GM18517 (cell line): ENCODE measurements around the gene VOPP1.

Source experiments
- ATAC-seq: cut with Tn5 transposase; IDR thresholded peaks from one replicate; pipeline ENCODE4 v1.9.1; 2021; ENCODE audit warnings: mild to moderate bottlenecking, moderate library complexity; ENCODE audit not compliant: unreplicated experiment

The VOPP1 gene

DNA sequence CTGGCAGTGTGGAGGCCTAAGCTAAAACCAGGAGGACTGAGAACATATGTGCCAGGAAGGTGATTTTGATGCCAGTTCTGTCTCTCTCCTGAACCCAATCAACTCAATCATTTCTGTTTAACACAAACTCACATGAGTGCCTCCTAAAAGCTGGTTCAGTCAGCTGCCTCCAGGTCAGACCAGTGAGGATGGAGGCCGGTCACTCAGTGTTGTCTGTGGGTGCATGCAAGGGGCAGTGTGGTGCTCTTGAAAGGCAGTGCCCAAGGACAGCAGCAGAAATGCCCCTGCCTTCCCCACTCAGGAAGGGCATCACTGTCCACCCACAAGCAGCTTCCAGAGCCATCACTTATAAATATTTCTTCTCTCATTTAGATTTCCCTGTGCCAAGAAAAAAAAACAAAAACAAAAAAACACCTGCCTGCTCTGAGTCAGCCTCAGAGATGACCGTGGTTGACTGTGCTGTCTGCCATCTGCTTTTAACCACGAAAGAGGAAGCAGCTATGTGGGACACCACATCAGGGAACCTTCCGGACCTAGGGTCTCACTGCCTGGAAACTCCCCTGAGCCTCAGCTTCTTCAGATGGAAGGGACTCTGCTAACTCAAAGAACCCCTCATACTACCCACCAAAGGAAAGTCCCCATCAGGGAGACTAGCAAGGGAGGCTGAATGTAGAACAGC lies 39.1 kb downstream of the VOPP1 start:
- ATAC-seq: peak; percentile 59

- peak; percentile 26 for ATAC-seq
These were observed 40.0 kb downstream of the VOPP1 start for GRCh38 chr7:55532150-55532917.

GRCh38 chr7:55531536-55531935 lies 40.8 kb downstream of the VOPP1 start:
- ATAC-seq: no peak

- no peak for ATAC-seq
These were observed 45.0 kb downstream of the VOPP1 start for GRCh38 chr7:55527307-55527706.

GRCh38 chr7:55526770-55527169 lies 45.5 kb downstream of the VOPP1 start:
- ATAC-seq: no peak

GRCh38 chr7:55526329-55526728 lies 46.0 kb downstream of the VOPP1 start:
- ATAC-seq: no peak

DNA sequence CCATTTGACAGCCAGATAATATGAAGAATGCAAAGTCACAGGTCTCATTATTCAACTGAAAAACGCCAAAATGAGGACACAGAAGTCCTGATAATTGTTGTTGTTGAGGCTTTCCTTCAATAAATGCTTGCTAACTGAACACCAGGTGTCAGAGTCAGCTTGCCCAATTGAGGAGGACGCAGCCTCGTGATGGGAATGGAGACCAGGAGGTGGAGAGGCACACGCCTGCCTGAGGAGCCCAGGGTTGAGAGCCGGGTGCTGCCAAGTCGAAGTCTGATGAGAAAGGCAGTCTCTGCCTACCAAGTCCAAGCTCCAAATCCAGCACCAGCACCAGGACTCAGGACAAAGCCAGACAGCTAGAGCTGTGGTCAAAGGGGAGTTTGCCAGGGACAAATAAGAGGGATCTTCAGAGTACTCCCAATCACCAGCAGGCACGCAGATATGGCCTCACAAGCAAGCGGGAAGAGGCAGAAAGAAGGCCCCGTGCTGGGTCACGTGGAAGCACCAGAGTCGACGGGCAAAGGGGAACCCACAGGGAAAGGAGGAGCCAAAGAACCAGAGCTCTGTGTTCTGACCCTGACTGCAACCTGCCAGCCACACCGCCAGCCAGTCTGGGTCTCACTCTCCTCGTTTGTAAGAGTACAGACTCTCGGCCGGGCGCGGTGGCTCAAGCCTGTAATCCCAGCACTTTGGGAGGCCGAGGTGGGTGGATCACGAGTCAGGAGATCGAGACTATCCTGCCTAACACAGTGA lies 47.6 kb downstream of the VOPP1 start:
- no peak for ATAC-seq

- ATAC-seq: no peak
These were observed 48.9 kb downstream of the VOPP1 start for GRCh38 chr7:55523366-55523765.

DNA sequence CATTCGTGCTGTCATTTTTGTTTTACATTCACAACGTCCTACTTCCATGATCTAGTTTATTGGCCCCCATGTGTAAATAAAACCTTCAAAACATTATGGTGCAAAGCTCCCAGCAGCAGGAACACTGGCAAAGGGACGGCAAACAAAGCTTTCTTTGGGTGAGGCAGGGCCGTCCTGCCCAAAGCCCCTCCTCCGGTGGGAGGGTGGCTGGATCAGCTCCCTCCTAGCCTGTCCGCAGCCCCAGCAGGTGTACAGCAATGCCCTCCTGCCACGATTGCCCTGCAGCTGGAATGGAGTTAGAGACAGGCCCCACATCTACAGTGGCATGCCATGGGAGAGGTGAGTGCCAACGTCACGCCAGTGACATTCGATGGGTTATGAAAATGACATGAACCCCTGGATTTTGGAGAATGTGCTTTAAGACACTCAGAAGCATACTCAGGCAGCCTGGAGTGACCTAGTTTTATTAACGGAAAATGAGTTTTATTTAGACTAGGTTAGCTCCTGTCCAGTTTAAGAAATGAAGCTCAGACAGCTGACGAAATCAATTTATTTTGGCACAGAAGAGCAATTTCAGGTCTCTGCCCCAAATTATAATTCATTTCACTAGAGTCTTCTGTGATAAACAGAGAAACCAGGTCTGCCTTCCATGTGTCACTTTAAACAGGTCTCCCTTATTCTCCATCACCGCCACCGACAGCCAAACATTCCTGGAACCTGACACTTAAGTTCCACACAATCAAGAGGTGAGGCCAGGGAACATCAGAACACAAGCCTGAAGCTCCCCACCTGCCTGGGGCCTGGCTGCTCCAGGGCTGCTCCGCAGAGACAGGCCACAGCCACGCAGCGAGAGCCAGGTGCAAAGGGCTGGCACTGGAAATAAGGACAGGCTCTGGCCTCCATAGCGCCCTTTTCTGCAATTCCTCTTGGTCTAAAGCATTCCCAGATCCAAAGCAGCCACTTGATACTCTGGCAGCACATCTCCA lies 50.1 kb downstream of the VOPP1 start:
- ATAC-seq: no peak

DNA sequence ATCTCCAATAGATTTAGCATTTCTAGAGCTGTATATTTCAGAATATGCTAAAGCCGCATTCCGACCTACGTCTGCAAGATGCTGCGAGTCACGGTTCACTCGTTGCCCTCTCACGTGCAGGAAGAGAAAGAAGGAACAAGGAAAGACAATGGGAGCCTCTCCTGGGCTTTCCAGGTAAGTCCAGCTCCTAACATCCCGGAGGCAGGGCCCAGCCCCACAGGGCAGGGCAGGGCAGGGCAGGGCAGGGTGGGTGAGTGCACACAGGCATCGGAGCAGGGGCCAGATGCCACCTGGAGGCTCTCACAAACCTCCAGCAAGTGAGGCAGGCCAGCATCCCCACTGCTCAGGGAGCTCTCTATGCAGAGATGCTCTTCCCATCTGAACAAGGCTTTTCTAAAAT lies 50.8 kb downstream of the VOPP1 start:
- ATAC-seq: no peak

GRCh38 chr7:55520426-55521140 lies 51.7 kb downstream of the VOPP1 start:
- no peak for ATAC-seq

DNA sequence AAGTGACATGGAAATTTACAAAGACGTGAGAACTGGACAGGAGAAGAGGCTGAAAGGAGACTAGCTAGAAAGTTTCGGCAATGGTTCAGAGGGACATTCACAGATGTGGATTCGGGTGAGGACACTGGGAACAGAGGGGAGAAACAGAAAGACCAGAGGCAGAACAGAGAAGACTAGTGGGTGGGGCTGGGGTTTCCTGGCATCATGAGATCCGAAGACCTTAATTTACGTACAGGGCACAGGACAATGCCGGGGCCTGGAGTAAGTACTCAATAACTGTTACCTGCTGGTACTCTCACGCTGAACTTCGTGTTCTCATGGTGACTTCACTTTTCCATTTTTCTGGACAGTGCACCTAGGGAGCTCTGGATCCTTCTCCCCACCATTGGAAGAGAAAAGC lies 53.5 kb downstream of the VOPP1 start:
- ATAC-seq: no peak

GRCh38 chr7:55517936-55518689 lies 54.2 kb downstream of the VOPP1 start:
- ATAC-seq: no peak

- ATAC-seq: peak; percentile 84
These were observed 55.1 kb downstream of the VOPP1 start for GRCh38 chr7:55517191-55517633.

DNA sequence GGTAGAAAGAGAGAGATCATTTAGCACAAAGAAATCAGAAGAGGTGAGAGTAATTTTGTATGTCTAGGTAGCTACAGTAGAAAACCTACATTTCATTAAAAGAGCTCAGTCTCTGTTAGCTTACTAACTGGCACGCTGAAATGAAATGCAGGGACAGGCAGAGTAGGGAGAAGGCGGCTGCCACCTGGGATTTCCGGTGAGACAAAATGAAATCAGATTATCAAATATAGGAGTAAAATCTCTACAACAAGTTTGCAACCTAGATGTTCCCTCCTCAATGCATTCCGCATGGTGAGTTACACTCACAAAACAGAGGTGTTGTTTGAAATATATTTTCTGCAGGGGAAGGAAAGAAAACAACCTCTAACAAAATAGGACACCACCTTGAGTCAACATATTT lies 55.9 kb downstream of the VOPP1 start:
- no peak for ATAC-seq

DNA sequence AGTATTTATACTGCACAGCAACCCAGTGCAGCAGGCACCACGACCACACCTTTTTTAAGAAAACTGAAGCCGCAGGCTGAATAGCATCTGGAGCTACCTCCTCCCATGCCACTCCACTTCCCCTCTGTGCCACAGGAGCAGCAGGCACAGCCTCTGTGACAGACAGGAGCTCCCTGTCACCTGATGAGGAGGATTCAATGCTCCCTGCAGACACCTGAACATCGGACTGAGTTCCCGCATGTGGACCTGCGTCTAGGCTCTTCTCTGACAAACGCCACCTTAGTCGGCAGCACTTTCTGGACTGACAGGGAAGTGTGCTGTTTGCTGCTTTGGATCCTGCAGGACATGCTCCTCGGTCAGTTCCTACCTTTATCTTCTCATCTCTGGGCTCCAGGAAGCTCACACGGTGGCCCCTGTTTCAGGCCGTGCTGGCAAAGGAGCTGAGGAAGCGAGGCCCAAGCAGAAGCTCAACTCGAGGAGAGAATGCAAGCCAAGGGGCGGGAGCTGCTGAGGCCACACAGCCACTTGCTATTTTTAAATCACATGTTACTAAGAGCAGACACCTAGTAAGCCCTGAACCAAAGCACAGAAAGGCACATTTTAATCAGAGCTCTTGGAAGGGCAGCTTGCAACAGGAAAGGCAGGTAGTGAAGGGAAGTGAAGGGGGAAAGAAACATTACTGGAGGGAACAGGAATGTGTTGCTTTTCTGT lies 56.6 kb downstream of the VOPP1 start:
- peak; percentile 44 for ATAC-seq

GRCh38 chr7:55514546-55515265 lies 57.6 kb downstream of the VOPP1 start:
- no peak for ATAC-seq

GRCh38 chr7:55513868-55514267 lies 58.4 kb downstream of the VOPP1 start:
- no peak for ATAC-seq
